ENCODE results near the gene CAMK1.

DNA sequence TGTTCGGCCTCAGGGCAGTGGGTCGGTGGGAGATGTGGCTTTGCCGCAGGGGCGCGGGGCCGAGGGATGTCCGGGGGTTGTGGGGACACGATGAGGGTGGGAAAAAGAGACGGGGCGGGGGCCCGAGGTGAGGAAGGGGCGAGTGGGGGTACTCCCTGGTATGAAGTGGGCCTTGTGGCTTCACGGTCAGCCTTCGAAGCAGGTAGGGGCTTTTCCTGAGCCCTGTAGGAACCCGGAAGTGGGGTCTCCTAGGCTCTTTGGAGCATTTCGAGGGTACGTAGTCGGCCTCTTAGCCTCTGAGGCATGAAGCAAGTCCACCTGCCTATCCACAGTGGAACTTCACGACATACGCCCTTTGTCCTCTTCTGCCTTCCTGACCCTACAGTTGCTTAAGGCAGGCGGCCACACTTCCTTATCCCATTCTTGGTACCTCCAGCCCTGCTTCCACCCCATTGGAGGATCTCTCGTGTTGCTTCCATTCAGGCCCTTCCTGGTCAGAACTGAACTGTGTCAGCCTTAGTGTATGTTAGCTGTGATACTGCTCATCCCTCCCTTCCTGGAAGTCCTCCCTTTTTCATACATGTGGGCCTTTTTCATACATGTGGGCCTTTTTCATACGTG, 23.5 kb upstream of the CAMK1 start:
- TF ChIP-seq, protein P1, sequence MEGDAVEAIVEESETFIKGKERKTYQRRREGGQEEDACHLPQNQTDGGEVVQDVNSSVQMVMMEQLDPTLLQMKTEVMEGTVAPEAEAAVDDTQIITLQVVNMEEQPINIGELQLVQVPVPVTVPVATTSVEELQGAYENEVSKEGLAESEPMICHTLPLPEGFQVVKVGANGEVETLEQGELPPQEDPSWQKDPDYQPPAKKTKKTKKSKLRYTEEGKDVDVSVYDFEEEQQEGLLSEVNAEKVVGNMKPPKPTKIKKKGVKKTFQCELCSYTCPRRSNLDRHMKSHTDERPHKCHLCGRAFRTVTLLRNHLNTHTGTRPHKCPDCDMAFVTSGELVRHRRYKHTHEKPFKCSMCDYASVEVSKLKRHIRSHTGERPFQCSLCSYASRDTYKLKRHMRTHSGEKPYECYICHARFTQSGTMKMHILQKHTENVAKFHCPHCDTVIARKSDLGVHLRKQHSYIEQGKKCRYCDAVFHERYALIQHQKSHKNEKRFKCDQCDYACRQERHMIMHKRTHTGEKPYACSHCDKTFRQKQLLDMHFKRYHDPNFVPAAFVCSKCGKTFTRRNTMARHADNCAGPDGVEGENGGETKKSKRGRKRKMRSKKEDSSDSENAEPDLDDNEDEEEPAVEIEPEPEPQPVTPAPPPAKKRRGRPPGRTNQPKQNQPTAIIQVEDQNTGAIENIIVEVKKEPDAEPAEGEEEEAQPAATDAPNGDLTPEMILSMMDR (IDR thresholded peaks at IDR 0.05; ENCODE audit: low read depth, low read length, poor library complexity, severe bottlenecking) = no peak
- TF ChIP-seq EZH2phosphoT487 (IDR thresholded peaks at IDR 0.05; ENCODE audit: borderline replicate concordance, low read length) = no peak
